Esophagus squamous epithelium (tissue), 4 donors: Measurements from ENCODE around the gene IFNA8.

ENCODE experiments used
- POLR2A ChIP-seq, 4 donors: fragments of 450-650 bp; IDR thresholded peaks; one replicate each; pipeline ENCODE4 v1.6.1; 2017; ENCODE audit warnings: antibody characterized with exemption in 4 of 4, mild to moderate bottlenecking in 4 of 4, moderate library complexity in 3 of 4
- TF ChIP-seq, protein P1 (sequence below), 6 experiments: fragments of 450-650 bp in 4 of 6; fragments of 200-600 bp in 2 of 6; sonication (generic) in 2 of 6; IDR thresholded peaks; one replicate each; pipeline ENCODE4 v1.5.1; 2016 to 2019; ENCODE audit warnings: antibody characterized with exemption in 6 of 6, mild to moderate bottlenecking in 4 of 6, moderate library complexity in 4 of 6

DNA sequence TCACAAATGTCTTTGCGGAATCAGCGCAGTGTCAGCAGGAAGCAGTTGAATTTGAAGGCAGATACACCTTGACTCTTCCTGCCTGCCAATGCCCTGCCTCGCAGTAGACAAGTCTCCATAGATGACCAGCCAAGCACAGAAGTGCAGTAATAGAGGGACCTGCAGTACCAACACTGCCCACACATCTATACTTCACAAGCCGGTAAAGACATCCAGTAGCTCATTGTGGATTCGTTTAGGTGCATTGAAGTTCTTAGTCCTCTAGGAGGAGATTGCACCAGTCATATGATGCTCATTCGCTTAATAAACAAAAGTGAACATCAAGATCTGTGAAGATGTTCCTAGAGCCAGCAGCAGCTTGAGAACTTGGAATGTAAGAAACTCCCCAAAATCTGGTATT lies 16.6 kb upstream of the IFNA8 start:
- TF ChIP-seq POLR2A (IDR thresholded peaks at IDR 0.05): no peak
- TF ChIP-seq, protein P1, sequence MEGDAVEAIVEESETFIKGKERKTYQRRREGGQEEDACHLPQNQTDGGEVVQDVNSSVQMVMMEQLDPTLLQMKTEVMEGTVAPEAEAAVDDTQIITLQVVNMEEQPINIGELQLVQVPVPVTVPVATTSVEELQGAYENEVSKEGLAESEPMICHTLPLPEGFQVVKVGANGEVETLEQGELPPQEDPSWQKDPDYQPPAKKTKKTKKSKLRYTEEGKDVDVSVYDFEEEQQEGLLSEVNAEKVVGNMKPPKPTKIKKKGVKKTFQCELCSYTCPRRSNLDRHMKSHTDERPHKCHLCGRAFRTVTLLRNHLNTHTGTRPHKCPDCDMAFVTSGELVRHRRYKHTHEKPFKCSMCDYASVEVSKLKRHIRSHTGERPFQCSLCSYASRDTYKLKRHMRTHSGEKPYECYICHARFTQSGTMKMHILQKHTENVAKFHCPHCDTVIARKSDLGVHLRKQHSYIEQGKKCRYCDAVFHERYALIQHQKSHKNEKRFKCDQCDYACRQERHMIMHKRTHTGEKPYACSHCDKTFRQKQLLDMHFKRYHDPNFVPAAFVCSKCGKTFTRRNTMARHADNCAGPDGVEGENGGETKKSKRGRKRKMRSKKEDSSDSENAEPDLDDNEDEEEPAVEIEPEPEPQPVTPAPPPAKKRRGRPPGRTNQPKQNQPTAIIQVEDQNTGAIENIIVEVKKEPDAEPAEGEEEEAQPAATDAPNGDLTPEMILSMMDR (IDR thresholded peaks at IDR 0.05): peak in 3 of 6 experiments; percentile 11 to 40 (median 23)
